Measurements from ENCODE around the gene PPT1.

- no peak for TF ChIP-seq CTCF (conservative IDR thresholded peaks at IDR 0.05; ENCODE audit: low read depth in 2 of 2)
- no peak for TF ChIP-seq POLR2AphosphoS5 (IDR thresholded peaks at IDR 0.05; ENCODE audit: low read depth)
- no peak for TF ChIP-seq EZH2 (IDR thresholded peaks at IDR 0.05; ENCODE audit: low read depth, unreplicated experiment)
- no peak for TF ChIP-seq CREB1 (CRISPR knock-in tag; IDR thresholded peaks at IDR 0.05; ENCODE audit: low read depth)
- no peak for TF ChIP-seq ZNF331 (CRISPR knock-in tag; IDR thresholded peaks at IDR 0.05; ENCODE audit: low read depth)
Observed at GRCh38 chr1:40141878-40142535, 45.0 kb upstream of the PPT1 start.
